ENCODE data around the gene ANGPTL2. TPM values are rescaled to one million over a fixed set of nuclear protein-coding genes. Genes with fewer than 3 reads are reported as not detected.
A peak's percentile ranks its signal among the peaks of the same experiment; 100 is the strongest.
"Not testable (repeated sequence)": the region's sequence is repeated elsewhere in the genome, so short reads cannot be mapped to it uniquely, and the experiment has no call there.

Gene ANGPTL2
- total RNA-seq, 1 experiment from 2014 or later, result 8.3 TPM

- Histone ChIP-seq H3K27me3 (ENCODE audit: control insufficient read depth, insufficient read depth, low read length) (no peaks in the 10 kb centered on the region; the same call in 1 of the 2 replicates), H3K4me3 (ENCODE audit: insufficient read depth, low read depth, low read length) (no peak overlapping the region), H3K36me3 (replicated peaks; ENCODE audit: control insufficient read depth, insufficient read depth, low read length) (no peaks in the 10 kb centered on the region)
- no peak for DNase-seq
Measured at GRCh38 chr9:127161081-127161624, 38.7 kb upstream of the ANGPTL2 start.

- Histone ChIP-seq H3K36me3 (replicated peaks; ENCODE audit: control insufficient read depth, insufficient read depth, low read length) (no peaks in the 10 kb centered on the region), H3K27me3 (ENCODE audit: control insufficient read depth, insufficient read depth, low read length) (no peaks in the 10 kb centered on the region; the same call in 1 of the 2 replicates), H3K4me3 (ENCODE audit: insufficient read depth, low read depth, low read length) (no peak overlapping the region)
- DNase-seq, result peak; percentile 43
Measured at GRCh38 chr9:127159949-127160610, 37.6 kb upstream of the ANGPTL2 start.

DNA sequence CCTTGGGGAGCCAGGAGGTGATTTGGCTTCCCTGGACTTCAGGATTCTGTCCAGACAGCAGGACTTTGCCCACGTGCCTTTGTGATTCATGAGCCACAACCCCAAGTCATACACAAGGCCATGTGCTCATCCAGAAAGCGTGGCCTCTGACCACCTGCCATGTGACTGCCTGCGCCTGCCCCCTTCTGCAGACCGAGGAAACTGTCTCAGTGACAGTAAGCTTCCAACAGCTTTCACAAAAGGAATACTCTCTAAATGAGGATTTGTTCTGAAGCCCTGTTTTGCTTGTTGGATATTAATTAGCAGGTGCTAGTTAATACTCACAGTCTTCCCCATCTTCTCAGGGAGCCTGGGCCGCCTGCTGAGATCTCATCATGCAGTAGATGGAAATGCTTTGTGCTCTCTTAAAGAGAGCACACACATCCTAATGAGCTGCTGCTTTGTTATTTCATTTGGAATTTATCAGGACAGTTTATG, 36.9 kb upstream of the ANGPTL2 start:
- Histone ChIP-seq H3K36me3 (replicated peaks; ENCODE audit: control insufficient read depth, insufficient read depth, low read length) (no peaks in the 10 kb centered on the region), H3K4me3 (ENCODE audit: insufficient read depth, low read depth, low read length) (no peak overlapping the region), H3K27me3 (ENCODE audit: control insufficient read depth, insufficient read depth, low read length) (no peaks in the 10 kb centered on the region; the same call in 1 of the 2 replicates)
- peak; percentile 78 for DNase-seq

DNA sequence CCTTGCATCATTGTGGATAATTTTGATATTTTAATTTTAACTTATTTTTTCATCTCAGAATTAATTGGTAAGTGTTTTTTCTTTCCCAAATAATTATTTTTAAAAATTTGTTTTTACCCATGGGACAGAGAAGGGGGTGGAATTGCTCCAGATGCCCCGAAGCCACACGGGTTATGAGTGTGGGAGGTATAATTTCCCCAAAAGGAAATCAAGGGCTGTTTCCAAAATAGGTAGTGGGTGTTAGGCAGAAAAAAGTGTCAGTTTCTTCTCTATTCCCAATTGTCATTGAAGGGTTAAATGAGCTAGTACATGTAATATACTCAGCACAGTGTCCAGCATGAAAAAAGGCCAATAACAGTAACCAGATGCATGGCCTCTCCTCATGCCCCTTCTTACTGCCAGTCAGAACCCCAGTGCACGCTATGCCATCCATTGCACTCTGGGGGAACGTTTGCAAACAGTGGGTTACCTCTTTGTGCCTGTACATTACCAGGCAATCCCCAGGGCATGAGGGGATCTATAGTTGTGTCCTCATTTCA, 36.4 kb upstream of the ANGPTL2 start:
- no peaks in the 10 kb centered on the region for H3K36me3 ChIP-seq (replicated peaks; ENCODE audit: control insufficient read depth, insufficient read depth, low read length)
- no peak for DNase-seq
- no peaks in the 10 kb centered on the region; the same call in 1 of the 2 replicates for H3K27me3 ChIP-seq (ENCODE audit: control insufficient read depth, insufficient read depth, low read length)
- H3K4me3 ChIP-seq (ENCODE audit: insufficient read depth, low read depth, low read length), result no peak overlapping the region

DNA sequence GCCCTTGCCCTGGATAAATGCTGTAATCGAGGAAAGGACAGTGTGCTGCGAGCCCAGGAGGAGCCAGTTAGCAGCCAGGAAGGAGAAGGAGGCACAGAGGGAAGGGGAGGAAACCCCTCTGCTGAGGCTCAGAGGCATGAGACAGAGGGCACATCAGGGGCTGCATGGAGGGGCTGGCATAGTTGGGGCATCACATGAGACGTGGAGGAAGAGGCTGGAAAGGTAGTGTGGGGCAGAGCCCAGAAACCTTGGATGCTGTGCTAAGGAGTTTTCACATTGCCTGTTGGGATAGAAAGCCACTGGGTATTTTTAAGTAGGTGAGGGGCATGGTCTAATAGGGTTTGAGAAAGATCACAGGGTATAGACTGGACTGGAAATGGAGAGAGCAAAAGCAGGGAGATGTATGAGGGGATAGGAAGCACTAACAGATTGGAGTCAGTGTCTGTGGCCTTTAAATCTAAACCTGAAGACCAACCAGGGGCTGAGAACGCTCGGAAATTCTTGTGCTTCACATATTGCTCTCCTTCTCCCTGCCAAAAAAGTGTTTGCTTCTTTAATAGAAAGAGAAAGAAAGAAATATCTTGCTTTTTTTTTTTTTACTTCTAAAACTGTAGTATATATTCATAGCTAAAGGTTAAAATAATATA, 33.0 kb upstream of the ANGPTL2 start:
- DNase-seq, result no peak
- H3K4me3 ChIP-seq (ENCODE audit: insufficient read depth, low read depth, low read length), result no peak overlapping the region
- H3K36me3 ChIP-seq (replicated peaks; ENCODE audit: control insufficient read depth, insufficient read depth, low read length), result no peaks in the 10 kb centered on the region
- H3K27me3 ChIP-seq (ENCODE audit: control insufficient read depth, insufficient read depth, low read length), result no peaks in the 10 kb centered on the region

GRCh38 chr9:127154390-127155191, 32.2 kb upstream of the ANGPTL2 start:
- H3K4me3 ChIP-seq (ENCODE audit: insufficient read depth, low read depth, low read length), result no peak overlapping the region
- no peak for DNase-seq
- H3K36me3 ChIP-seq (replicated peaks; ENCODE audit: control insufficient read depth, insufficient read depth, low read length), result no peaks in the 10 kb centered on the region
- H3K27me3 ChIP-seq (ENCODE audit: control insufficient read depth, insufficient read depth, low read length), result no peaks in the 10 kb centered on the region

GRCh38 chr9:127154003-127154389, 31.6 kb upstream of the ANGPTL2 start:
- H3K36me3 ChIP-seq (replicated peaks; ENCODE audit: control insufficient read depth, insufficient read depth, low read length), result no peaks in the 10 kb centered on the region
- no peaks in the 10 kb centered on the region for H3K27me3 ChIP-seq (ENCODE audit: control insufficient read depth, insufficient read depth, low read length)
- no peak overlapping the region for H3K4me3 ChIP-seq (ENCODE audit: insufficient read depth, low read depth, low read length)
- no peak for DNase-seq

DNA sequence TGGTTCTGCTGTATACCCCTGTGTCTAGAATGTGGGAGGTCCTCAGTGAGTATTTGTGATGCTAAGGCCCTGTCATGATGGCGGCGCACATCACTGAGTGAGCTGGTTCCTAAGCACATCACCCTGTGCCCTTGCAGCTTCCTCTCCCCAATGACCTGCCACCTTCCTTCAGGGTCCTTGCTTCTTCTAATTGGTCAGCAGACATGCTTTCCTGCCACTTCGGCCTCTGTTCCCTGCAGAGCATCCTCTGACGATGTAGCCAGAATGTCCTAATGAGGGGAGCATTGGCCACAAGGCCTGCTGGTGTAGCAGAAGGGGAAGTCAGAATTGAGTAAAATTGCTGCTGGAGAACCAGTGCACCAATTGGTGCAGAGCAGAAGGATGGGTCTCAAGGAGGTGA, 31.1 kb upstream of the ANGPTL2 start:
- no peak for DNase-seq
- Histone ChIP-seq H3K36me3 (replicated peaks; ENCODE audit: control insufficient read depth, insufficient read depth, low read length) (no peaks in the 10 kb centered on the region), H3K4me3 (ENCODE audit: insufficient read depth, low read depth, low read length) (no peak overlapping the region), H3K27me3 (ENCODE audit: control insufficient read depth, insufficient read depth, low read length) (no peaks in the 10 kb centered on the region)

- DNase-seq, result no peak
- Histone ChIP-seq H3K36me3 (replicated peaks; ENCODE audit: control insufficient read depth, insufficient read depth, low read length) (no peaks in the 10 kb centered on the region), H3K27me3 (ENCODE audit: control insufficient read depth, insufficient read depth, low read length) (no peaks in the 10 kb centered on the region), H3K4me3 (ENCODE audit: insufficient read depth, low read depth, low read length) (no peak overlapping the region)
Measured at GRCh38 chr9:127149463-127150390, 27.3 kb upstream of the ANGPTL2 start.

- H3K36me3 ChIP-seq (replicated peaks; ENCODE audit: control insufficient read depth, insufficient read depth, low read length), result no peaks in the 10 kb centered on the region
- no peaks in the 10 kb centered on the region for H3K27me3 ChIP-seq (ENCODE audit: control insufficient read depth, insufficient read depth, low read length)
- no peak overlapping the region for H3K4me3 ChIP-seq (ENCODE audit: insufficient read depth, low read depth, low read length)
- DNase-seq, result no peak
Measured at GRCh38 chr9:127149010-127149409, 26.6 kb upstream of the ANGPTL2 start.

- Histone ChIP-seq H3K36me3 (replicated peaks; ENCODE audit: control insufficient read depth, insufficient read depth, low read length) (no peaks in the 10 kb centered on the region), H3K4me3 (ENCODE audit: insufficient read depth, low read depth, low read length) (no peak overlapping the region), H3K27me3 (ENCODE audit: control insufficient read depth, insufficient read depth, low read length) (no peaks in the 10 kb centered on the region)
- DNase-seq, result no peak
Measured at GRCh38 chr9:127148014-127148413, 25.6 kb upstream of the ANGPTL2 start.

- no peak overlapping the region for H3K4me3 ChIP-seq (ENCODE audit: insufficient read depth, low read depth, low read length)
- H3K36me3 ChIP-seq (replicated peaks; ENCODE audit: control insufficient read depth, insufficient read depth, low read length), result no peaks in the 10 kb centered on the region
- no peaks in the 10 kb centered on the region for H3K27me3 ChIP-seq (ENCODE audit: control insufficient read depth, insufficient read depth, low read length)
- DNase-seq, result no peak
Measured at GRCh38 chr9:127147251-127147650, 24.8 kb upstream of the ANGPTL2 start.

GRCh38 chr9:127146841-127147240, 24.4 kb upstream of the ANGPTL2 start:
- not testable (repeated sequence) for DNase-seq; H3K4me3 ChIP-seq (ENCODE audit: insufficient read depth, low read depth, low read length); H3K36me3 ChIP-seq (replicated peaks; ENCODE audit: control insufficient read depth, insufficient read depth, low read length); H3K27me3 ChIP-seq (ENCODE audit: control insufficient read depth, insufficient read depth, low read length)
